A549 (cell line): ENCODE data around the gene IMP4. TPM values are rescaled to one million over a fixed set of nuclear protein-coding genes. Genes with fewer than 3 reads are reported as not detected.
A peak's percentile ranks its signal among the peaks of the same experiment; 100 is the strongest.

Experiments
- ATAC-seq, 2 experiments: fragments of 200-7000 bp in 1 of 2; fragments of >200 bp in 1 of 2; cut with Nextera tagmentation in 1 of 2; cut with Tn5 transposase in 1 of 2; 3 replicates each; pipeline versions ENCODE4 v1.8.0 to v1.9.1; 2018 to 2020; ENCODE audit warnings: mild to moderate bottlenecking in 1 of 2, moderate library complexity in 1 of 2
- CTCF ChIA-PET: fragments of 300-600 bp; sonication (Branson Sonifier 250); formaldehyde crosslinking; extraction: SDS; loops from one replicate; lab custom pipeline; 2021; ENCODE audit warnings: antibody characterized with exemption, inconsistent platforms; lab: Yijun Ruan, JAX
- POLR2A ChIA-PET: fragments of 350-600 bp; formaldehyde crosslinking; extraction: SDS; loops from one replicate; lab custom pipeline; 2021; ENCODE audit warnings: antibody characterized with exemption, inconsistent platforms; lab: Yijun Ruan, JAX
- DNase-seq, 2 experiments: peaks; one replicate each; pipeline versions ENCODE4 v3.0.0 to v3.0.0-alpha.2; 2011 to 2016; ENCODE audit warnings: low read depth in 1 of 2, low spot score in 1 of 2
- FAIRE-seq: peaks from 2 replicates; lab custom pipeline; 2011; peaks lifted over from hg19 to GRCh38; lab: Jason Lieb, UNC
- H3K27ac ChIP-seq, 2 experiments: fragments of >200 bp; sonication (Bioruptor Twin); formaldehyde crosslinking; 3 replicates each; pipeline ENCODE4 v1.5.1; 2016 to 2017
- H3K4me1 ChIP-seq: fragments of >200 bp; sonication (Bioruptor Twin); formaldehyde crosslinking; 3 replicates; pipeline ENCODE4 v1.6.1; 2016
- H3K4me2 ChIP-seq: fragments of >200 bp; sonication (Bioruptor Twin); formaldehyde crosslinking; 3 replicates; pipeline ENCODE4 v1.6.1; 2016
- H3K4me3 ChIP-seq: fragments of >200 bp; sonication (Bioruptor Twin); formaldehyde crosslinking; 3 replicates; pipeline ENCODE4 v1.5.1; 2016
- H3K9me3 ChIP-seq: fragments of >200 bp; sonication (Bioruptor Twin); formaldehyde crosslinking; 3 replicates; pipeline ENCODE4 v1.6.1; 2016
- BCL3 ChIP-seq: fragments of >200 bp; sonication (Bioruptor Twin); formaldehyde crosslinking; IDR thresholded peaks from 3 replicates; pipeline ENCODE4 v1.6.1; 2016
- CBX2 ChIP-seq: fragments of 200-600 bp; sonication (generic); IDR thresholded peaks from 2 replicates; pipeline ENCODE4 v1.6.1; 2016; ENCODE audit warnings: low read depth, mild to moderate bottlenecking, borderline replicate concordance
- CBX8 ChIP-seq: fragments of 200-600 bp; sonication (generic); IDR thresholded peaks from 2 replicates; pipeline ENCODE4 v1.6.1; 2016
- CEBPB ChIP-seq, 2 experiments: fragments of >200 bp in 1 of 2; sonication (Bioruptor Twin) in 1 of 2; formaldehyde crosslinking in 1 of 2; IDR thresholded peaks; 2 replicates each; pipeline ENCODE4 v1.6.1; 2012 to 2016
- CHD2 ChIP-seq: fragments of 150-350 bp; IDR thresholded peaks from 2 replicates; pipeline ENCODE4 v1.6.1; 2014; ENCODE audit warnings: low read length; ENCODE audit not compliant: partially characterized antibody
- CHD4 ChIP-seq: fragments of 200-600 bp; sonication (generic); IDR thresholded peaks from 2 replicates; pipeline ENCODE4 v1.6.1; 2016; ENCODE audit warnings: antibody characterized with exemption, mild to moderate bottlenecking, borderline replicate concordance
- CTCF ChIP-seq: fragments of >200 bp; sonication (Bioruptor Twin); formaldehyde crosslinking; IDR thresholded peaks from 3 replicates; pipeline ENCODE4 v1.5.1; 2016
- E2F6 ChIP-seq: IDR thresholded peaks from 2 replicates; pipeline ENCODE4 v1.6.1; 2012; ENCODE audit warnings: low read depth, borderline replicate concordance
- EHF ChIP-seq: fragments of 250-450 bp; sonication (Bioruptor Pico); IDR thresholded peaks from 2 replicates; pipeline ENCODE4 v1.5.0; 2020; ENCODE audit warnings: mild to moderate bottlenecking
- EHMT2 ChIP-seq: fragments of 200-600 bp; sonication (generic); IDR thresholded peaks from 2 replicates; pipeline ENCODE4 v1.6.1; 2016; ENCODE audit warnings: antibody characterized with exemption, low read depth, mild to moderate bottlenecking, moderate library complexity
- FOSL2 ChIP-seq, 2 experiments: fragments of 450-650 bp in 1 of 2; fragments of >200 bp in 1 of 2; sonication (Bioruptor Twin) in 1 of 2; formaldehyde crosslinking; IDR thresholded peaks; 2 replicates each; pipeline versions ENCODE4 v1.5.0 to v1.6.1; 2016 to 2020; ENCODE audit warnings: mild to moderate bottlenecking in 1 of 2, moderate library complexity in 1 of 2
- GATA3 ChIP-seq: IDR thresholded peaks from 2 replicates; pipeline ENCODE4 v1.6.1; 2012; ENCODE audit warnings: borderline replicate concordance
- HMGXB4 ChIP-seq: fragments of 250-450 bp; sonication (Bioruptor Pico); IDR thresholded peaks from 2 replicates; pipeline ENCODE4 v1.5.0; 2021; ENCODE audit warnings: mild to moderate bottlenecking, moderate library complexity, borderline replicate concordance
- JUN ChIP-seq, 2 experiments: fragments of >200 bp; sonication (Bioruptor Twin); formaldehyde crosslinking; IDR thresholded peaks; 2 replicates in 1 of 2; 3 replicates in 1 of 2; pipeline ENCODE4 v1.6.1; 2016 to 2017
- JUNB ChIP-seq: fragments of >200 bp; sonication (Bioruptor Twin); formaldehyde crosslinking; IDR thresholded peaks from 2 replicates; pipeline ENCODE4 v1.6.1; 2016
- MAX ChIP-seq: IDR thresholded peaks from 2 replicates; pipeline ENCODE4 v1.6.1; 2012
- MAZ ChIP-seq: fragments of 150-350 bp; IDR thresholded peaks from 2 replicates; pipeline ENCODE4 v1.6.1; 2014; ENCODE audit warnings: antibody characterized with exemption, low read depth, low read length, borderline replicate concordance
- MYC ChIP-seq: IDR thresholded peaks from 2 replicates; pipeline ENCODE4 v1.6.1; 2012; ENCODE audit warnings: mild to moderate bottlenecking, inconsistent platforms, low read length, improper control_type of control experiment, borderline replicate concordance
- NPAS2 ChIP-seq: fragments of 250-450 bp; sonication (Bioruptor Pico); IDR thresholded peaks from 2 replicates; pipeline ENCODE4 v1.8.0; 2022; ENCODE audit warnings: mild to moderate bottlenecking, moderate library complexity, borderline replicate concordance
- PHF8 ChIP-seq: fragments of 200-600 bp; sonication (generic); IDR thresholded peaks from 2 replicates; pipeline ENCODE4 v1.6.1; 2016; ENCODE audit warnings: low read depth, mild to moderate bottlenecking, antibody characterized with exemption, moderate library complexity, borderline replicate concordance
- POLR2A ChIP-seq: IDR thresholded peaks from 2 replicates; pipeline ENCODE4 v1.6.1; 2012; ENCODE audit warnings: mild to moderate bottlenecking, low read length
- RAD21 ChIP-seq, 2 experiments: fragments of >200 bp in 1 of 2; sonication (Bioruptor Twin) in 1 of 2; formaldehyde crosslinking in 1 of 2; IDR thresholded peaks in 1 of 2; conservative IDR thresholded peaks in 1 of 2; 2 replicates in 1 of 2; 3 replicates in 1 of 2; pipeline ENCODE4 v1.6.1; 2012 to 2018; ENCODE audit warnings: inconsistent platforms in 1 of 2
- RNF2 ChIP-seq: fragments of 200-600 bp; sonication (generic); IDR thresholded peaks from 2 replicates; pipeline ENCODE4 v1.6.1; 2016; ENCODE audit warnings: low read depth, mild to moderate bottlenecking, antibody characterized with exemption, moderate library complexity, borderline replicate concordance
- SMC3 ChIP-seq: fragments of >200 bp; sonication (Bioruptor Twin); formaldehyde crosslinking; IDR thresholded peaks from 3 replicates; pipeline ENCODE4 v1.6.1; 2018; ENCODE audit warnings: inconsistent platforms
- ZC3H11A ChIP-seq: fragments of 450-650 bp; IDR thresholded peaks from 2 replicates; pipeline ENCODE4 v1.6.1; 2014; ENCODE audit warnings: antibody characterized with exemption, mild to moderate bottlenecking
- ZSCAN20 ChIP-seq: fragments of 250-450 bp; sonication (Bioruptor Pico); IDR thresholded peaks from 2 replicates; pipeline ENCODE4 v1.8.0; 2022; ENCODE audit warnings: mild to moderate bottlenecking, moderate library complexity
- WGBS: methylation state at CpG from one replicate; pipeline ENCODE4 v1.1.6; 2017; ENCODE audit errors: missing lambda C conversion rate; 5-methylcytosine and 5-hydroxymethylcytosine counted together
- polyA plus RNA-seq, 4 experiments: library from polyadenylated mRNA; depleted of rRNA in 3 of 4; stranded (reverse); fragments of >200 nt; fragmentation: RNase III in 1 of 4; extraction: RNeasy Plus Mini Kit Qiagen cat#74134 plus additional on column Dnase treatment in 1 of 4; gene quantifications; 2 replicates in 3 of 4; 3 replicates in 1 of 4; pipeline ENCODE4 v1.2.3, GENCODE V29; 2011 to 2017

The IMP4 gene
- polyA plus RNA-seq, 2 of the 4 experiments (the other 2 are of a cell fraction): 113 to 149 TPM

- WGBS: under 1% methylated on average over 23 of the region's 107 CpGs
- FAIRE-seq: no peak
- peak; percentile 90 to 97 for ATAC-seq
- ChIA-PET POLR2A (interaction anchor here (0.6 to 2.7 kb wide), 5 partner anchors 11 to 53 kb away, joined by 3 to 27 read pairs (median 5); partner anchors contain the start of gene IMP4), CTCF (interaction anchor here (0.7 to 5.5 kb wide), 7 partner anchors 9 to 716 kb away, joined by 3 to 27 read pairs (median 3); no protein-coding TSS in a partner anchor)
- Histone ChIP-seq H3K4me3 (peak within 1 kb of the TSS; percentile 91), H3K27ac (peak within 1 kb of the TSS; percentile 90 to 97), H3K4me2 (peak within 1 kb of the TSS; percentile 94), H3K9me3 (no peaks in the 10 kb centered on the region), H3K4me1 (peaks cover 17% of the 10 kb centered on the region; the same call in 2 of the 3 replicates)
- TF ChIP-seq RNF2 (peak; percentile 67; the same call in 1 of the 2 replicates), MYC (peak; percentile 50; the same call in 1 of the 2 replicates), CBX8 (no peak), MAZ (no peak), SMC3 (peak; percentile 53), CTCF (peak; percentile 52), E2F6 (peak; percentile 52), CBX2 (no peak), BCL3 (peak; percentile 56; the same call in 1 of the 3 replicates), GATA3 (0 out of 2 replicates have a peak, but pooled peaks have one; percentile 8), POLR2A (peak; percentile 91), JUNB (no peak), MAX (peak; percentile 72), CHD4 (no peak), RAD21 (conservative IDR thresholded peaks at IDR 0.05 in 1 of 2, IDR thresholded peaks at IDR 0.05 in 1 of 2) (peak; percentile 33 to 56; a peak in 4 of 5 replicates), JUN (IDR thresholded peaks at IDR 0.05) (peak; percentile 51 to 79; a peak in 3 of 5 replicates), PHF8 (peak; percentile 93)
- DNase-seq: peak; percentile 68 to 85
Measured at GRCh38 chr2:130355578-130356431, 13.1 kb downstream of the IMP4 start, which contains the start of gene PTPN18. Gene PTPN18, plus strand, starts transcription at chr2:130356056. Its CDS starts 52 bp downstream, at chr2:130356108.

GRCh38 chr2:130357864-130358263, 15.2 kb downstream of the IMP4 start:
- peaks cover 17% of the 10 kb centered on the region; the same call in 2 of the 3 replicates for H3K4me1 ChIP-seq
- TF ChIP-seq HMGXB4 (CRISPR knock-in tag) (no peak), RNF2 (no peak), NPAS2 (CRISPR knock-in tag) (no peak), ZC3H11A (no peak), FOSL2 (IDR thresholded peaks at IDR 0.05) (no peak), FOSL2 (CRISPR knock-in tag; IDR thresholded peaks at IDR 0.05) (no peak), CEBPB (IDR thresholded peaks at IDR 0.05) (no peak), ZSCAN20 (CRISPR knock-in tag) (no peak), MYC (no peak), CTCF (no peak), RAD21 (conservative IDR thresholded peaks at IDR 0.05 in 1 of 2, IDR thresholded peaks at IDR 0.05 in 1 of 2) (no peak), EHF (CRISPR knock-in tag) (no peak), PHF8 (no peak), EHMT2 (no peak), CHD2 (no peak)
- DNase-seq (no peak), FAIRE-seq (no peak), ATAC-seq (no peak)
- CTCF ChIA-PET: interaction anchor here (1.5 kb wide), 1 partner anchor 20 kb away, joined by 5 read pairs; no protein-coding TSS in a partner anchor
- H3K9me3 ChIP-seq: no peaks in the 10 kb centered on the region
- no peak overlapping the region for H3K4me3 ChIP-seq
- H3K27ac ChIP-seq: no peak overlapping the region
- POLR2A ChIA-PET: no interaction called here
- WGBS: 93% methylated on average over 7 of the region's 7 CpGs
- H3K4me2 ChIP-seq: no peak overlapping the region
